ENCODE measurements around the gene ZBTB8A. TPM values are rescaled to one million over a fixed set of nuclear protein-coding genes. Genes with fewer than 3 reads are reported as not detected.

ZBTB8A gene
- total RNA-seq, 1 donor from 2014 or later, result 15.9 TPM

DNA sequence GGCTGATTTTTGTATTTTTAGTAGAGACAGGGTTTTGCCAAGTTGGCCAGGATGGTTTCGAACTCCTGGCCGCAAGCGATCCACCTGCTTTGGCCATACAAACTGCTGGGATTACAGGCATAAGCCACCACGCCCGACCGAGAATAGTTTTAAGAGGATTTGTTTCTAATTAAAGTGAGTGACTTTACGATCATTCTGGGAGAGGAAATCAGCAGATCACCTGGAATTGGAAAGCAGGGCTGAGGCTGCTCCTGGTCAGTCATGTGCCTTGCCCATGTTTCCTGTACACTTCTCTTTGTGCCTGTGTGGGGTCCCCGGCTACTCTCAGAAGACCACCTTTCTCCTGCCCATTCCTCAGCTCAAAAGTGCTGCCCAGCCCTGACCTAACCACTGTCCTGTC lies 40.5 kb upstream of the ZBTB8A start:
- H3K4me1 Mint-ChIP-seq, result peaks cover 18% of the 10 kb centered on the region
- Histone ChIP-seq H3K4me1 (peaks cover 5% of the 10 kb centered on the region), H3K9me3 (ENCODE audit: low read depth) (no peaks in the 10 kb centered on the region), H3F3A (ENCODE audit: low read depth) (peaks cover 37% of the 10 kb centered on the region), H3K4me2 (no peak overlapping the region), H3K79me2 (ENCODE audit: low read depth) (no peaks in the 10 kb centered on the region), H3K27me3 (no peaks in the 10 kb centered on the region), H4K20me1 (ENCODE audit: low read depth) (no peaks in the 10 kb centered on the region), H3K9ac (no peak overlapping the region), H3K27ac (no peak overlapping the region), H3K4me3 (no peak overlapping the region), H2AFZ (replicated peaks) (no peak overlapping the region), H3K36me3 (no peaks in the 10 kb centered on the region)
- peak overlapping the region; percentile 72 for H3K27ac Mint-ChIP-seq
- TF ChIP-seq EZH2 (IDR thresholded peaks at IDR 0.05) (no peak), EZH2phosphoT487 (IDR thresholded peaks at IDR 0.05) (no peak)
- TF ChIP-seq, protein P1, sequence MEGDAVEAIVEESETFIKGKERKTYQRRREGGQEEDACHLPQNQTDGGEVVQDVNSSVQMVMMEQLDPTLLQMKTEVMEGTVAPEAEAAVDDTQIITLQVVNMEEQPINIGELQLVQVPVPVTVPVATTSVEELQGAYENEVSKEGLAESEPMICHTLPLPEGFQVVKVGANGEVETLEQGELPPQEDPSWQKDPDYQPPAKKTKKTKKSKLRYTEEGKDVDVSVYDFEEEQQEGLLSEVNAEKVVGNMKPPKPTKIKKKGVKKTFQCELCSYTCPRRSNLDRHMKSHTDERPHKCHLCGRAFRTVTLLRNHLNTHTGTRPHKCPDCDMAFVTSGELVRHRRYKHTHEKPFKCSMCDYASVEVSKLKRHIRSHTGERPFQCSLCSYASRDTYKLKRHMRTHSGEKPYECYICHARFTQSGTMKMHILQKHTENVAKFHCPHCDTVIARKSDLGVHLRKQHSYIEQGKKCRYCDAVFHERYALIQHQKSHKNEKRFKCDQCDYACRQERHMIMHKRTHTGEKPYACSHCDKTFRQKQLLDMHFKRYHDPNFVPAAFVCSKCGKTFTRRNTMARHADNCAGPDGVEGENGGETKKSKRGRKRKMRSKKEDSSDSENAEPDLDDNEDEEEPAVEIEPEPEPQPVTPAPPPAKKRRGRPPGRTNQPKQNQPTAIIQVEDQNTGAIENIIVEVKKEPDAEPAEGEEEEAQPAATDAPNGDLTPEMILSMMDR (IDR thresholded peaks at IDR 0.05), result no peak
- DNase-seq (ENCODE audit: low spot score), result no peak
- H3K36me3 Mint-ChIP-seq, result no peaks in the 10 kb centered on the region
- H3K9me3 Mint-ChIP-seq, result no peaks in the 10 kb centered on the region
- peaks cover 7% of the 10 kb centered on the region for H3K27me3 Mint-ChIP-seq (ENCODE audit: insufficient read depth, low read depth)
- H3K4me3 Mint-ChIP-seq, result peak overlapping the region; percentile 85

DNA sequence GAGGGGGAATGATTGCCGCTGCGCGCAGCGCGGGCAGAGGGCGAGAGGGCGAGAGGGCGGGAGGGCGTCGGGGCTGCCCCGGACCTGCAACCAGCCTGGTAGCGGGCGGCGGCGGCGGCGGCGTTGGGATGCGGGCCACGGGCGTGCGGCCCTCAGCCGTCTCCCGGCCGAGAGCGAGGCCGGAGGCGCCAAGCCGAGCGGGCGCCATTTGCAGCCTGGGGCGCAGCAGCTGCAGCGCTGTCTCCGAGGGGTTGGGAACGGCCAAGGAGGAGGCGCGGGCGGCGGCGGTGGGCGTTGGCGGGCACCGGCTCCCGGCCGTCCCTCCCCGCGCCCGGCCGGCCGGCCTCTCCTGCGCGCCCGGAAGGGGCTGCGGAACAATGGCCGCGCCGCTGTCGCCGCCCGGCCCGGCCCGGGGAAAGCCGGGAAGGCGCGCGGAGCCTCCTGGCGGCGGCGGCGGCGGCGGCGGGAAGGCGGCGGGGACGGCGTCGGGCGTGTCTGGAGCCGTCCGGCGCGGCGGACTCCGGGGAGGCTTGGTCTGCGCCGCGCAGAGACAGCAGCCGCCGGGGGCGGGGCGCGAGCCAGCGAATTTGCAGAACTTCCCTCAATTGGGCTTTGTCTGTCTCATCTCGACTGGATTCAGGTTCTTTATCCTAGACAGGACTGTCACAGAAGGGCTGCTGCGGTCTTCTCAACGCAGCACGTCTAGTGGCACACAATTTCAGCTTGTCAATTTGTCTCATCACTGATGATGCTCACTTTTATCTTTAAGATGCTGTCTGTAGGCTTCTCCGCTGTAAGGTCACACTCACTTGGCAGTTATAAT lies 38.6 kb upstream of the ZBTB8A start:
- H3K9ac ChIP-seq, result peak overlapping the region; percentile 70
- Mint-ChIP-seq H3K9me3 (no peaks in the 10 kb centered on the region), H3K27ac (peak overlapping the region; percentile 95), H3K27me3 (ENCODE audit: insufficient read depth, low read depth) (peaks cover 11% of the 10 kb centered on the region), H3K4me3 (peak overlapping the region; percentile 92), H3K4me1 (peaks cover 11% of the 10 kb centered on the region), H3K36me3 (no peaks in the 10 kb centered on the region)
- H3K4me1 ChIP-seq, result peaks cover 5% of the 10 kb centered on the region
- peak; percentile 93 for DNase-seq (ENCODE audit: low spot score)
- no peaks in the 10 kb centered on the region for H3K9me3 ChIP-seq (ENCODE audit: low read depth)
- no peaks in the 10 kb centered on the region for H3K27me3 ChIP-seq
- peak overlapping the region; percentile 79 for H3K4me2 ChIP-seq
- peak overlapping the region; percentile 99 for H2AFZ ChIP-seq (replicated peaks)
- H3K27ac ChIP-seq, result peak overlapping the region; percentile 91
- H4K20me1 ChIP-seq (ENCODE audit: low read depth), result no peaks in the 10 kb centered on the region
- peak overlapping the region; percentile 80 for H3K4me3 ChIP-seq
- no peaks in the 10 kb centered on the region for H3K79me2 ChIP-seq (ENCODE audit: low read depth)
- H3F3A ChIP-seq (ENCODE audit: low read depth), result peaks cover 36% of the 10 kb centered on the region
- H3K36me3 ChIP-seq, result no peaks in the 10 kb centered on the region
- no peak for TF ChIP-seq EZH2phosphoT487 (IDR thresholded peaks at IDR 0.05)
- TF ChIP-seq, protein P1 (IDR thresholded peaks at IDR 0.05), result peak; percentile 18
- TF ChIP-seq EZH2 (IDR thresholded peaks at IDR 0.05), result no peak

DNA sequence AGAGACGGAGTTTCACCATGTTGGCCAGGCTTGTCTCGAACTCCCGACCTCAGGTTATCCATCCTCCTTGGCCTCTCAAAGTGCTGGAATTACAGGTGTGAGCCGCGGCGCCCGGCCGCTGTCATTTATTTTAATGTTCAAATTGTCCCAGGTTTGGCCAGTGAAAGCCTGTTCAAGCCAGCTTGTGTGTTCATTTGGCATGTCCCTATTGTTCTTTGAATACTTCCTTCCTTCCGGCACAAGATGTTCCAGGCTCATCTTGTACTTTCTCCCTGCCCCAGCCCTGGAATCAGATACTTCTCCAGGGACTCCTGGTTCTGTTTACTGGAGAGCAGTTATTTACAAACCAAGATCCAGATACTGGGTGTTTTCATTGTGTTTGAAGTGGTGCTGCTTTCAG lies 37.4 kb upstream of the ZBTB8A start:
- peaks cover 7% of the 10 kb centered on the region for H3K27me3 Mint-ChIP-seq (ENCODE audit: insufficient read depth, low read depth)
- TF ChIP-seq, protein P1 (IDR thresholded peaks at IDR 0.05), result no peak
- no peak for TF ChIP-seq EZH2phosphoT487 (IDR thresholded peaks at IDR 0.05)
- no peak for TF ChIP-seq EZH2 (IDR thresholded peaks at IDR 0.05)
- peak overlapping the region; percentile 26 for H3K27ac Mint-ChIP-seq
- Histone ChIP-seq H3K4me2 (no peak overlapping the region), H2AFZ (replicated peaks) (no peak overlapping the region), H3K79me2 (ENCODE audit: low read depth) (no peaks in the 10 kb centered on the region), H3K9me3 (ENCODE audit: low read depth) (no peaks in the 10 kb centered on the region), H3K27me3 (no peaks in the 10 kb centered on the region), H3K4me3 (no peak overlapping the region), H3K27ac (no peak overlapping the region), H3K4me1 (peaks cover 5% of the 10 kb centered on the region), H3F3A (ENCODE audit: low read depth) (peaks cover 31% of the 10 kb centered on the region), H4K20me1 (ENCODE audit: low read depth) (no peaks in the 10 kb centered on the region), H3K9ac (no peak overlapping the region), H3K36me3 (no peaks in the 10 kb centered on the region)
- no peaks in the 10 kb centered on the region for H3K36me3 Mint-ChIP-seq
- no peak for DNase-seq (ENCODE audit: low spot score)
- H3K9me3 Mint-ChIP-seq, result no peaks in the 10 kb centered on the region
- H3K4me3 Mint-ChIP-seq, result peak overlapping the region; percentile 68
- H3K4me1 Mint-ChIP-seq, result peaks cover 11% of the 10 kb centered on the region

Data from neural progenitor cell (in vitro differentiated cells).